ENCODE results near the gene LSAMP.
A peak's percentile ranks its signal among the peaks of the same experiment; 100 is the strongest.
"Not testable (repeated sequence)": the region's sequence is repeated elsewhere in the genome, so short reads cannot be mapped to it uniquely, and the experiment has no call there.

Gene LSAMP

GRCh38 chr3:116093374-116093773 lies 351.9 kb downstream of the LSAMP start:
- DNase-seq, result no peak

DNA sequence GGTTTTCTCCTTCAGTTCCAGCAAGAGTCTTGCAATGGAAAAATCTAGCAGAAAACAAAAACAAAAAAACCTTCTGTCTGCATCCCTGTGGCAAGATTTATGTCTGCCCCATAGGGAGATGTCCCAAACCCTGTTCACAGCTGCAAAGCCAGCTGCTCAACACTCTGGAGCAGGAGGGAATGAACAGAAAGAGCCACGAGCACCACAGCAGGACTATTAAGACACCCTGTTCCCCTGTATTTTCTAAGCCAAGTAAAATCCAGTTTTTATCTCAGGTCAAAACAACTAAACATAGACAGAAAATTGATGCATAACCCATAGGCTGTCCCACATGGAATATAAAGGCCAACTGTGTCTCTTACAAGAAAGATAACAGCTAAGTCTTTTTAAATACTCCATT lies 357.9 kb downstream of the LSAMP start:
- no peak for DNase-seq

GRCh38 chr3:116084999-116085791 lies 360.1 kb downstream of the LSAMP start:
- peak; percentile 39 for DNase-seq

GRCh38 chr3:116083683-116084082 lies 361.6 kb downstream of the LSAMP start:
- DNase-seq, result no peak

DNA sequence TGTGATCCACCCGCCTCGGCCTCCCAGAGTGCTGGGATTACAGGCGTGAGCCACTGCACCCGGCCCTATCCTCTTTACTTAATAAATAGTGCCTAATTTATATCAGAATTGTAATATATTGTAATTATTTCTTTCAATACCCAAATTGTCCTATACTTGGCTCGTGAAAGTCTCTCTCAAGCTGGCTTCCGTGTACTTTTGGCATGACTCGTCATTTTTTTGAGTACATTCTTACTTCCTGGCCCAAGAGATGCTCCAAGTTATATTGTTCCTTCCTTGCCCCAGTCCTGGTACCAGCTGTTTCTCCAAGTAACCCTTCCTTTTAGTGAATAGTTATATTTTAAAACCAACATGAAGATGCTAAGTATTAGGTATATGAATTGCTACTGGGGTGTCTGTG lies 366.7 kb downstream of the LSAMP start:
- DNase-seq, result no peak

- no peak for DNase-seq
Measured at GRCh38 chr3:116077557-116077956, 367.7 kb downstream of the LSAMP start.

- no peak for DNase-seq
Measured at GRCh38 chr3:116077059-116077458, 368.2 kb downstream of the LSAMP start.

DNA sequence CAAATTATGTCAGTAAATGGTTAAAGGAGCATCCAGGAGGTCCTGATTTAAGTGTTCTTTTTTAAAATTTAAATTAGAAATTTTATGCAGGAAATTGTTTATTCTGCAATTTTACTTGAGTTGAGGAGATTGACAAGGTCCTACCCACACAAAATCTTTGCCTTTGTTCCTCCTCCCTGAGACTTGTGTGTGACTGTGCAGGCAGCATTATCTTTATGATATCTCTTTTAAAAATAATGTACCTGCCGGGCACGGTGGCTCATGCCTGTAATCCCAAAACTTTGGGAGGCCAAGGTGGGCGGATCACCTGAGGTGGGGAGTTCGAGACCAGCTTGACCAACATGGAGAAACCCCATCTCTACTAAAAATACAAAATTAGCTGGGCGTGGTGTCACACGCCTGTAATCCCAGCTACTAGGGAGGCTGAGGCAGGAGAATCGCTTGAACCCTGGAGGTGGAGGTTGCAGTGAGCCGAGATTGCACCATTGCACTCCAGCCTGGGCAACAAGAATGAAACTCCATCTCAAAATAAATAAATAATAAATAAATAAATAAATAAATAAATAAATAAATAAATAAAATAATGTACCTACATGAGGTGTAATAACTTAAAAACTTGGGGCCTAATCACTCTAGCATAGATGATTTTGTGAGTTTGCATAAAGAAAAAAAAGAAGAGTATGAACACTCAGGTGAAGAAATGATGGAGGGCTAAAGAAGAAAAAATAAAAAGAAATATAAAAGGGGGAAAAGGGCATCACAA lies 374.6 kb downstream of the LSAMP start:
- not testable (repeated sequence) for DNase-seq

DNA sequence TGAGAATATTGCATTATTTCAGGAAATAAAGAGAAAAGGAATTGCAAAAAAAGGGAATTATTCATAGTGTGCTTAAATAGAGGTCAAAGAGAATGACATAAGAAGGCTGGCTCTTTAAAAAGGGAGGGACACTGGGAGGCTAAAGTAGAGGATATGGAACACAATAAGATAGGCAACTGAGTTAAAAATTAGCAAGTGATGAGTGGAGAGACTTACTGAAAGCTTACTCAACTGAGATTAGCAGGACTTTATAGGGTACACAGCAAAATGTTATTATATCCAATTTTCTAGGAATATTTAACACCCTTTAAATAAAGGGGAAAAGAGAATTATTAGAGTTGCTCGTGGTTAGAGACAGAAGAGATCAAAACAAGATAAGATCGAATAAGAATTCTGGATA lies 375.2 kb downstream of the LSAMP start:
- no peak for DNase-seq

DNA sequence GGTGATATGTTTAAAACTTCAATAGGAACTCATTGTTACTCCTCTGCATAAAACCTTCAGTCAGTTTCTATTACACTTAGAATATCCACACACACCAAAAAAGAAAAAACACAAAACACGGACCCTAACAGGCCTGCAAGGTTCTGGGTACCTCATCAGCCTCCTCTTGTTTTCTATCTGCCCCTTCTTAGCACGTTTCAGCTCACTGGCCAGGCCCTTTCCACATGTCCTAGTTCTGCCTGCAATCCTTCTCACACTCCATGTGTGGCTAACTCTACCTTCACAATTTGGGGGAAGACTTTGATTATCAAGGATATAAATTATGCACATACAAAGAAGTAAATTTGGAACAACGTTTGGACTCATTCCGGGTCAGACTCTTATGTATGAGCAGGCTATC lies 376.3 kb downstream of the LSAMP start:
- no peak for DNase-seq

- no peak for DNase-seq
Measured at GRCh38 chr3:116067326-116067725, 378.0 kb downstream of the LSAMP start.

- no peak for DNase-seq
Measured at GRCh38 chr3:116065501-116065900, 379.8 kb downstream of the LSAMP start.

DNA sequence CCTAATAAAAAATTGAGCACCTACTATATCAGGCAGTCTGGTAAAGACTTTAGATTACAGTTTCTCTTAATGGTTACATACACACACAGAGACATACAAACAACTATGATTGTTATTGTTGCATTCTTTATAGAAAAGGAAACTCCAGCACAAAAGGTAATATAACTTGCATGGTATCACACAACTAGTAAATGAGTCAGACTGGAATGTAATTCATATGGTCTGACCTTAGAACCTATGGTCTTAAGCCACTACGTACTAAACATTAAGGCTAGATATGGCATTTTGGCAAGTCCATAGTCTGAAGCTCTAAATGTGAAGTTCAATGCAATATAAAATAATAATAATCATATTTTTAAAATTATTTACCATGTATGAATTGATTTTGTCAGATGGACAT lies 380.6 kb downstream of the LSAMP start:
- DNase-seq, result no peak

GRCh38 chr3:116059421-116060096 lies 385.7 kb downstream of the LSAMP start:
- peak; percentile 95 for DNase-seq

- no peak for DNase-seq
Measured at GRCh38 chr3:116058844-116059243, 386.4 kb downstream of the LSAMP start.

- DNase-seq, result peak; percentile 28
Measured at GRCh38 chr3:116057400-116058006, 387.8 kb downstream of the LSAMP start.

DNA sequence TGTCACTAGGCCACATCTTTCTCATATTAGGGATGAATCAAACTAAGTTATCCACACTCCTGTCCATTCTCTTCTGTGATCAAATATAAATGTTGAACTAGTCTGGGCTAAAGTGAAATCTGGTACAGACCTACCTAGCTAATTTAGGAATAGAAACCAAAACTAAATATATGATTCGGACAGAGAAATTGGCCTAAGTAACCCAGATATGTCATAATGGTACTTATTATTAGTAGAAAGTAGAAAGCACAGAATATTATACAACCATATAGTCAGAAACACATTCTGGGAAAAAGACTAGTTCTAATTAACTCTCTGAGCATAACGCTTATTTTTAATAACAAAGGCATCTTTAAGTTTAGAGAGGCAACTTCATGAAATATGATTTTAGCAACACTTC lies 389.0 kb downstream of the LSAMP start:
- DNase-seq, result no peak

- no peak for DNase-seq
Measured at GRCh38 chr3:116053017-116053416, 392.3 kb downstream of the LSAMP start.

DNA sequence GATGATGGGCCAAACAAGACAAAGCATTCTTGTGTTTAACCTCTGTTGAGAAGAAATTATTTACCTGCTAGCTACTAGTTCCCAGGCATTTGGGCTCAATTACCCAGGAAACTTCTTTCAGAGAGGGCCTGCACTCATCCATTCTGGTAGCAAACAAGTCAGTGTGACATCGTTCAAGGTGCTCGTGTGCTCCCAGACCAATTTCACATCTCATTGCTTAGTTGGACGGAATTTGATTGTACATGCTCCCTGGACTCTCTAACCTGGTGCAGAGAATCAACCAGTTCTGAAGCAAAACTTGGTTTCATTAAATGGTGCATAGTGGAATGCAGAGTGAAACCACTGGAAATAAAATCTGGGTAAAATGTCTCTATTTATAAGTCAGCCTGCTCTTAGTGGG lies 392.7 kb downstream of the LSAMP start:
- no peak for DNase-seq

- DNase-seq, result no peak
Measured at GRCh38 chr3:116051586-116051985, 393.7 kb downstream of the LSAMP start.

- DNase-seq, result no peak
Measured at GRCh38 chr3:116051040-116051439, 394.2 kb downstream of the LSAMP start.

DNA sequence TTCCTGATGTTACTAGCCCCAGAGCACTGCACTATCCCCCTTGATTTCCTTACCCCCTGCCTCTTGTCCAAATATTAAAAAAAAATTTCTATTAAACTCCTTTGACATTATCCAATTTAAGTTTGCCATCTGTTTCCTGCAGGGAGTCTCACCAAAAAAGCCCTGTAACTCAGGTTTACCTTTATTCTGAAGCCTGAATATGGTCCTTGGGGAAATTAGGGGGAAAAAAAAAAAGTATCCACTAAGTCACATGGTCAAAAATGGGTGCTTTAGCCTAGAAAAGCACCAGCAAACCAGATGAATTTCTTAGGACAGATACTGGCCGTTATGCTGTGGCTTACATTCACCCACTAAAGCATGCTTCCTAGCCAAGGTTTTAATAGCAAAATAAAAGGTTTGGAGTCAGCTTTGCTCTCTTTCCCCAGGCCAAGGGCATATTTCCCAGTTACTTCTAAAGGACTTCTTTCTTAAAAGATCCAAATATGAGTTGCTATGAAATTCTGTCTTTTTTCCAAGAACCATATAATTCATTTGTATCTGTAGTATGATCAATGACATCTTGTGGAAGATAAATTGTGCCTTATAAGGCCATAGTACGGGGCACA lies 394.9 kb downstream of the LSAMP start:
- DNase-seq, result no peak

DNA sequence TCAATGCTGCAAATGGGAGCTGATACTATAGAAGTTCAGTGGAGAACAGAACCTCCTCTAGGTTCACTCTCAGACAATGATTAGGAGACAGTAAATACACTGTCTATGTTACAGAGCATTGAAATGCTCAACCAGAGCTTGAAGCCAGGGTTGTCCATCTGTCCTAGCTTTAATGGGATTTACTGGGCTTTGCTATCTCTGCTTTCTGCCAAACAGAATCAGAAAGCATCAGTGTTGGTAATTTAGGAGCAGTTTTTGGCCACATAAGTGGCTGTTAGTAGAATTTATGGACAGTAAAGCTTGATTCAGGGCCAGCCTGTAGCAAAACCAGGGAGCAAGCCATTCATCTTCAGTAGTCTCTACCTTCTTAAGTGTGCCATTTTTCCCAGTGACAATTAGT lies 396.3 kb downstream of the LSAMP start:
- DNase-seq, result no peak
